NCI-H82 (cell line): ENCODE data around the gene TMC7.
"Not testable (repeated sequence)": the region's sequence is repeated elsewhere in the genome, so short reads cannot be mapped to it uniquely, and the experiment has no call there.

Source experiments
- DNase-seq: peaks from one replicate; lab custom pipeline; 2025; lab: John Stamatoyannopoulos, UW

The TMC7 gene

GRCh38 chr16:18983565-18984434 lies at the start of gene TMC7:
Gene TMC7, plus strand, starts transcription at chr16:18983934. Its CDS starts 130 bp downstream, at chr16:18984064.
- DNase-seq = peak; percentile 94

GRCh38 chr16:18936727-18937340 lies 46.9 kb upstream of the TMC7 start:
- no peak for DNase-seq

GRCh38 chr16:18937390-18937789 lies 46.3 kb upstream of the TMC7 start:
- DNase-seq = no peak

GRCh38 chr16:18938986-18939385 lies 44.7 kb upstream of the TMC7 start:
- no peak for DNase-seq

GRCh38 chr16:18941471-18941870 lies 42.3 kb upstream of the TMC7 start:
- DNase-seq = no peak

- no peak for DNase-seq
These were observed 41.7 kb upstream of the TMC7 start for GRCh38 chr16:18942061-18942460.

- no peak for DNase-seq
These were observed 40.3 kb upstream of the TMC7 start for GRCh38 chr16:18943414-18943813.

- no peak for DNase-seq
These were observed 38.5 kb upstream of the TMC7 start for GRCh38 chr16:18945233-18945632.

- no peak for DNase-seq
These were observed 35.2 kb upstream of the TMC7 start for GRCh38 chr16:18948372-18949020.

GRCh38 chr16:18950469-18951185 lies 33.1 kb upstream of the TMC7 start:
- DNase-seq = no peak

GRCh38 chr16:18953547-18953946 lies 30.2 kb upstream of the TMC7 start:
- no peak for DNase-seq

- not testable (repeated sequence) for DNase-seq
These were observed 27.7 kb upstream of the TMC7 start for GRCh38 chr16:18955874-18956580.

- DNase-seq = not testable (repeated sequence)
These were observed 27.0 kb upstream of the TMC7 start for GRCh38 chr16:18956658-18957241.

- no peak for DNase-seq
These were observed 25.1 kb upstream of the TMC7 start for GRCh38 chr16:18958621-18959029.

- DNase-seq = peak; percentile 40
These were observed 24.7 kb upstream of the TMC7 start for GRCh38 chr16:18959031-18959505.

- DNase-seq = peak; percentile 22
These were observed 18.2 kb upstream of the TMC7 start for GRCh38 chr16:18965555-18965954.

GRCh38 chr16:18966791-18967190 lies 16.9 kb upstream of the TMC7 start:
- no peak for DNase-seq

- peak; percentile 92 for DNase-seq
These were observed 14.5 kb upstream of the TMC7 start for GRCh38 chr16:18969050-18969854.

- no peak for DNase-seq
These were observed 13.9 kb upstream of the TMC7 start for GRCh38 chr16:18969855-18970240.

- DNase-seq = no peak
These were observed 8.6 kb upstream of the TMC7 start for GRCh38 chr16:18975109-18975508.
